RWPE1 (cell line): ENCODE data around the gene TCF4.

Source experiments
- CTCF ChIA-PET: fragments of 350-600 bp; sonication (Branson Sonifier 250); formaldehyde crosslinking; extraction: SDS; loops from one replicate; lab custom pipeline; 2021; lab: Yijun Ruan, JAX
- POLR2A ChIA-PET: fragments of 400-600 bp; formaldehyde crosslinking; extraction: SDS; loops from one replicate; lab custom pipeline; 2020; ENCODE audit warnings: antibody characterized with exemption; ENCODE audit not compliant: low non-redundant PET; lab: Yijun Ruan, JAX
- DNase-seq: peaks from one replicate; pipeline ENCODE4 v3.0.0; 2012; ENCODE audit warnings: low spot score
- H3K27ac ChIP-seq: fragments of 450-650 bp; 2 replicates; pipeline ENCODE4 v1.5.1; 2017
- CTCF ChIP-seq: fragments of 450-650 bp; conservative IDR thresholded peaks from 2 replicates; pipeline ENCODE4 v1.5.1; 2017; ENCODE audit warnings: low read depth, mild to moderate bottlenecking

TCF4 gene

GRCh38 chr18:55331301-55331700, 256.7 kb downstream of the TCF4 start:
- no peak for DNase-seq
- no peak for TF ChIP-seq CTCF
- ChIA-PET CTCF (no interaction called here), POLR2A (no interaction called here)
- no peak overlapping the region for H3K27ac ChIP-seq

- no peak overlapping the region for H3K27ac ChIP-seq
- ChIA-PET CTCF (interaction anchor here (0.6 kb wide), 1 partner anchor 71 kb away, joined by 5 read pairs; no protein-coding TSS in a partner anchor), POLR2A (no interaction called here)
- TF ChIP-seq CTCF = no peak
- DNase-seq = no peak
Observed at GRCh38 chr18:55328301-55328700, 259.7 kb downstream of the TCF4 start.

- H3K27ac ChIP-seq = no peak overlapping the region
- no peak for DNase-seq
- POLR2A ChIA-PET = no interaction called here
- CTCF ChIA-PET = no interaction called here
- TF ChIP-seq CTCF = no peak
Observed at GRCh38 chr18:55327454-55327853, 260.5 kb downstream of the TCF4 start.

- TF ChIP-seq CTCF = no peak
- no peak for DNase-seq
- H3K27ac ChIP-seq = no peak overlapping the region
- POLR2A ChIA-PET = no interaction called here
- CTCF ChIA-PET = interaction anchor here (0.6 kb wide), 1 partner anchor 9 kb away, joined by 5 read pairs; no protein-coding TSS in a partner anchor
Observed at GRCh38 chr18:55326134-55326533, 261.9 kb downstream of the TCF4 start.

GRCh38 chr18:55324166-55324565, 263.8 kb downstream of the TCF4 start:
- CTCF ChIA-PET = no interaction called here
- POLR2A ChIA-PET = no interaction called here
- TF ChIP-seq CTCF = no peak
- H3K27ac ChIP-seq = no peak overlapping the region
- no peak for DNase-seq

- no peak overlapping the region for H3K27ac ChIP-seq
- POLR2A ChIA-PET = no interaction called here
Observed at GRCh38 chr18:55323051-55323994, 264.7 kb downstream of the TCF4 start.

More at GRCh38 chr18:55323051-55323994, 264.7 kb downstream of the TCF4 start:
- TF ChIP-seq CTCF = no peak
- CTCF ChIA-PET = interaction anchor here (1.5 kb wide), 1 partner anchor 89 kb away, joined by 4 read pairs; no protein-coding TSS in a partner anchor
- DNase-seq = no peak
